Upper lobe of left lung (tissue), 4 donors: ENCODE results near the gene TES.

Experiments
- CTCF ChIP-seq, 6 experiments: fragments of 450-650 bp in 4 of 6; fragments of 200-600 bp in 2 of 6; sonication (generic) in 2 of 6; IDR thresholded peaks; one replicate each; pipeline ENCODE4 v1.5.1; 2016 to 2019; ENCODE audit warnings: antibody characterized with exemption in 6 of 6
- EP300 ChIP-seq, 4 donors: sonication (generic); formaldehyde crosslinking; IDR thresholded peaks; one replicate each; pipeline ENCODE4 v1.5.1; 2017; ENCODE audit warnings: antibody characterized with exemption in 4 of 4, control low read depth in 2 of 4
- POLR2A ChIP-seq, 4 donors: fragments of 450-650 bp; IDR thresholded peaks; one replicate each; pipeline ENCODE4 v1.5.1; 2016 to 2017; ENCODE audit warnings: antibody characterized with exemption in 4 of 4, mild to moderate bottlenecking in 2 of 4

GRCh38 chr7:116292381-116292780, 82.0 kb downstream of the TES start:
- TF ChIP-seq CTCF (IDR thresholded peaks at IDR 0.05): no peak
- no peak for TF ChIP-seq POLR2A (IDR thresholded peaks at IDR 0.05)
- TF ChIP-seq EP300 (IDR thresholded peaks at IDR 0.05): no peak
